ENCODE measurements around the gene PTPRG. TPM values are rescaled to one million over a fixed set of nuclear protein-coding genes. Genes with fewer than 3 reads are reported as not detected.

The PTPRG gene
- total RNA-seq, 1 donor from 2014 or later: 44.3 TPM

DNA sequence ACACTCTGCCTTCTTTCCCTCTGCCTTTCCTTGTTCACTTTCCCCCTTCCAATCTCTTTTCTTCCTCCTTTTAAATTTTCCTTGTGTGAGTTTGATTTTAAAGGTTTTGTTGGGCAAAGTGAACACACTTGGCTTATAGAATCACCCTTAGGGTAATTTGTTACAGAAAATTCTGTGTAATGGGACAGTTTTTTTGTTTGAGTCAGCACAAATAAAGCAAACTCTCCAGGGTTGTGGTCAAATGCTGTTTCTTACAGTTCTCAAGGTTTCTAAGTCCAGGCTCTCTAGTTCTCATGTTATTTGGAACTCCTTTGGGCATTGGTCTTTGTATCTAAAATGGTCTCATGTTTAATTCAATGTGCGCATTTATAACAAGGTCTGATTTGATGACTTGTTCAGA, 307.1 kb downstream of the PTPRG start:
- no peak for TF ChIP-seq CTCF (IDR thresholded peaks at IDR 0.05; ENCODE audit: unreplicated experiment)
- Mint-ChIP-seq H3K9me3 (ENCODE audit: low read depth) (no peaks in the 10 kb centered on the region), H3K36me3 (ENCODE audit: insufficient read depth) (no peaks in the 10 kb centered on the region), H3K4me3 (ENCODE audit: low read depth) (no peak overlapping the region), H3K4me1 (ENCODE audit: low read depth) (peaks cover 12% of the 10 kb centered on the region), H3K27me3 (no peaks in the 10 kb centered on the region), H3K27ac (no peak overlapping the region)
- no peak for DNase-seq (ENCODE audit: low spot score, unreplicated experiment)

DNA sequence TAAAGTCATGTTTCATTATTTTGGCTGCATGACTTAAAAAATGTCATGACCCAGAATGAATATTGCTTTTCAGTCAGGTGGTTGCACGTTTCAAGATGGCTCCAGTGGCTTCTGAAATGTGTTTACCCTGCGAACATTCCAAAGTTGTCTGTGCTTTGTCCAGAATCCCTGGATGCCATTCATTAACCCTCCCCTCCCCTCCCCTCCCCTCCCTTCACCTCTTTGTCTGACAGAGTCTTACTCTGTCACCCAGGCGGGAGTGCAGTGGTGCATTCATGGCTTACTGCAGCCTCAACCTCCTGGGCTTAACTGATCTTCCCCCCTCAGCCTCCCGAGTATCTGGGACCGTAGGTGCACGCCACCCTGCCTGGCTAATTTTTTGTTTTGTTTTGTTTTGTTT, 308.0 kb downstream of the PTPRG start:
- no peaks in the 10 kb centered on the region for H3K9me3 Mint-ChIP-seq (ENCODE audit: low read depth)
- H3K36me3 Mint-ChIP-seq (ENCODE audit: insufficient read depth): no peaks in the 10 kb centered on the region
- H3K27me3 Mint-ChIP-seq: no peaks in the 10 kb centered on the region
- TF ChIP-seq CTCF (IDR thresholded peaks at IDR 0.05; ENCODE audit: unreplicated experiment): no peak
- H3K4me1 Mint-ChIP-seq (ENCODE audit: low read depth): peaks cover 20% of the 10 kb centered on the region
- H3K4me3 Mint-ChIP-seq (ENCODE audit: low read depth): no peak overlapping the region
- no peak overlapping the region for H3K27ac Mint-ChIP-seq
- DNase-seq (ENCODE audit: low spot score, unreplicated experiment): no peak

GRCh38 chr3:61871644-61872043, 310.3 kb downstream of the PTPRG start:
- Mint-ChIP-seq H3K9me3 (ENCODE audit: low read depth) (no peaks in the 10 kb centered on the region), H3K36me3 (ENCODE audit: insufficient read depth) (no peaks in the 10 kb centered on the region), H3K4me3 (ENCODE audit: low read depth) (no peak overlapping the region), H3K27me3 (no peaks in the 10 kb centered on the region), H3K27ac (no peak overlapping the region), H3K4me1 (ENCODE audit: low read depth) (peaks cover 35% of the 10 kb centered on the region)
- TF ChIP-seq CTCF (IDR thresholded peaks at IDR 0.05; ENCODE audit: unreplicated experiment): no peak
- no peak for DNase-seq (ENCODE audit: low spot score, unreplicated experiment)

- DNase-seq (ENCODE audit: low spot score, unreplicated experiment): no peak
- Mint-ChIP-seq H3K27ac (no peak overlapping the region), H3K4me1 (ENCODE audit: low read depth) (peaks cover 40% of the 10 kb centered on the region), H3K9me3 (ENCODE audit: low read depth) (no peaks in the 10 kb centered on the region), H3K36me3 (ENCODE audit: insufficient read depth) (no peaks in the 10 kb centered on the region), H3K27me3 (no peaks in the 10 kb centered on the region), H3K4me3 (ENCODE audit: low read depth) (no peak overlapping the region)
- no peak for TF ChIP-seq CTCF (IDR thresholded peaks at IDR 0.05; ENCODE audit: unreplicated experiment)
Measured at GRCh38 chr3:61872077-61872706, 310.8 kb downstream of the PTPRG start.

DNA sequence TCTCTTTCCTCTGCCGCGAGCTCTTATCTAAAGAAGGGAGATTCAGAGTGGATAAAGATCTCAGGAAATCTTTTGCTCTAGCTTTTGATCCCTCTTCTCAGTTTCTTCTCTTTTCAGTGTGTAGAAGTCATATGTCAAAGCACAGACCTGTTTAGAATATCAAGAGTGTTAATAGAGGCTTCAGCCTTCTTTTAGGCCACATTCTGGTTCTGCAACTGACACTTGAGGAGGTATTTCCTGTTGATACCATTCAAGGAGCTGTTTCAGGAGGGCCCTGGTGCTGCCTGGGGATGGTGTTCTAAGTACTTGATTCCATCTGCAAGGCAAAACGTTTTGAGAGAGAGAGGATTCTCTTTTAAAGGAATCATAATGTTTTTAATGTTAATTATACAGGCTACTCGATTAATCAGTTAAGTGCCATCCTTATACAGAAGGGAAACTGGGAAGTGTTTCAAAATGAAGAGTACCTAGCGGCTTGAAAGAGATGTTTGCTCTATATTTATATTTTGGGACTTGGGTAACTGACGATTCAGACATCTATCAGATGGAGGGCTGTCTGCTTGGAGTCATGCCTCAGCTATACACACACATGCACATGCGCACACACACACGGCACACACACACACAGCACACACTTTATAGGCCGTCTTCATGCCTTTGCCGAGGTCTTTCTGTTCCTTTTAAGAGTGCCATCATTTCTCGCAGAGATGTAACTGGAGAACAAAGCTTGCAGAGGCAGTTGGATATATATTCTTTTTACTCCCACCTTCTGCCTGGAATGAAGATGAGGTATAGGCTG, 313.9 kb downstream of the PTPRG start:
- Mint-ChIP-seq H3K36me3 (ENCODE audit: insufficient read depth) (no peaks in the 10 kb centered on the region), H3K9me3 (ENCODE audit: low read depth) (no peaks in the 10 kb centered on the region), H3K4me3 (ENCODE audit: low read depth) (no peak overlapping the region), H3K4me1 (ENCODE audit: low read depth) (peaks cover 47% of the 10 kb centered on the region), H3K27me3 (no peaks in the 10 kb centered on the region), H3K27ac (no peak overlapping the region)
- no peak for TF ChIP-seq CTCF (IDR thresholded peaks at IDR 0.05; ENCODE audit: unreplicated experiment)
- DNase-seq (ENCODE audit: low spot score, unreplicated experiment): no peak
